NK-92 (cell line): ENCODE results near the gene FADS3.

Source experiments
- DNase-seq: peaks from one replicate; lab custom pipeline; 2025; ENCODE audit not compliant: unreplicated experiment; lab: John Stamatoyannopoulos, UW

Gene FADS3

GRCh38 chr11:61881397-61881796, 9.9 kb downstream of the FADS3 start:
- DNase-seq, result no peak

- no peak for DNase-seq
Observed at GRCh38 chr11:61880454-61880853, 10.9 kb downstream of the FADS3 start.

- DNase-seq, result no peak
Observed at GRCh38 chr11:61880031-61880430, 11.3 kb downstream of the FADS3 start.

DNA sequence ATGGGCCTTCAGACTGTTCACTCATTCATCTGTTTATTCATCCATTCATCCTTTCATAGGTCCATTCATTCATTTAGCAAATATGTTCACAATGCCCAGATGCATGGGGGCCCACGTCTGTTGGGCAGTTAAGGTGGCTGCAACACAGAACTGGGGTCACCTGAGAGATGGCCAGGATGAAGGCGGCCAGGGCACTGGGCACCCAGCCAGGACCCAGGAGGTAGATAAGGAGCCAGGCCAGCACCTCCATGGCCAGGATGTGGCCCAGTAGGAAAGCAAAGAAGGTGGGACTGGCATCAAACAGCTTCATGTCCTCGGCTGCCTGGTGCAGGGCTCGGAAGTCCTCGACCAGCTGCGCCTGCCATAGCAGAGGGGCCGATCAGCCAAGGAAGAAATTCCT, 12.2 kb downstream of the FADS3 start:
- no peak for DNase-seq

- DNase-seq, result no peak
Observed at GRCh38 chr11:61875698-61876097, 15.6 kb downstream of the FADS3 start.

DNA sequence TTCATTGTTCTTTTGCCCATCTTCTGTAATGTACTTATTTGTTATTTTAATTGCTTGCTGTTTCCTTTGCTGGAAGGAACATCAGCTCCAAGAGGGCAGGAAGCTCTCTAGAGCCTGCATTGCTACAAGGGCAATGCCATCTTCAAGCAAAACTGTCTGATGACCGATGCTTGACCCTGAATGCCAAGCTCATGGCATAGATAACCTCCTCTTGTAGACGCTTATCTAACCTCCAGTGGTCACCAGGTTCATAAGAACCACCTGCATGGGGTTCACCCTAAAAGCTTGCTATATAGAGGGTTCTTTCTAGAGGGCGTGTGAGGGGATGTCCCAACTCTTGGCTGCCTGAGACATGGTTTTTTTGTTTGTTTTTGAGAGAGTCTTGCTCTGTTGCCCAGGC, 16.5 kb downstream of the FADS3 start:
- DNase-seq, result no peak

DNA sequence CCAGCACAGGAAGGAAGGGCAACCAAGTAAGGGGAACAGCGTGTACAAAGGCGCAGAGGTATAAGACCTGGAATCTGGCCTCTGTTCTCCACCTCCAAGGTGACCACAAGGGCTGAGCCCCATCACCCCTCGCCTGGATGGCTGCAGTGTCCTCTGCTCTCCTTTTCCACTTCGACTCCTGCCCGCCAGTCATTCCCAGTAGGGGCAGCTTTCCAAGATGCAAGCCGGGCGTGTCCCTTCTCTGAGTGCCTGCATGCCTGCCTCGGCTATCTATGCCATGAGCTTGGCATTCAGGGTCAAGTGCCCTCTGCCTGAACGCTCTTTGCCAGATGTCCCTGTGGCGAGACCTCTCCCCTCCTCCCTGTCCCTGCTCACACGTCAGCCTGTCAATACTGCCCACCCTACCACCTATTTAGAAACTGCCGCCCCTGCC, 17.0 kb downstream of the FADS3 start:
- no peak for DNase-seq

DNA sequence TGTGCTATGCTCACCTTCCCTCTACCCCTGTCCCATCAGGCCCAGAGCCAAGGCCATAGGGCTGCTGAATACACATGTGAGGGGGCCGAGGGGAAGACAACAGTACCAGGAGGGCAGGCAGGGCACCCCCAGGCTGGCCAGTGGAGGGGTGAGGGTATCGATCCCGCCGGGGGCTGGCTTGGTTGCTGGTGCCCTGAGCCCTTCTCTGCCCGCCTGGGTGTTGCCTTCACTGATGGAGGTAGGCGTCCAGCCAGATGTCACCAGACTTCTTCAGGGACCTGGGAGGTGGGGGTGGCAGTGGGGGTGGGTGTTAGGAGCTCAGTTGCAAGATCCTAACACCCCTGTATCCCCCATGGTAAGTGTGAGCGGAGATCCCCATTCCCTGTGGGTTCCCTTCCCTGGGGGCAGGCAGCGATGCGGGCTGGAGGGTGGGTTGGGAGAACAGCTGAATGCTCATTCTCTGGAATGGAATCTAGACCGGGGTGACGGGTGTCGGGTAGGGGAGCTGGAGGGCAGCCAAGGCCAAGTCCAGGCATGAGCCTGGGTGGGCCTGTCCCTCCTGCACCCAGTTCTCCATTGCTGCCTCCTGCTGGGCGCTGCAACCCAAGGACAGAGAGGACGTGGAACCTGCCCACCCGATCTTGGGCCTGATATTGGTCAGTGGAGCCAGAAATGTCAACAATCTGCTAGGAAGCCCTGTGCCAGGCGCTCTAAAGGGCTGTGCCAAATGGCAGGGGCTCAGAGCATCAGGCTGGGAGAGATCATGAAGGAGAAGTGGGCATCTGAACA, 17.6 kb downstream of the FADS3 start:
- DNase-seq, result no peak

GRCh38 chr11:61872935-61873565, 18.3 kb downstream of the FADS3 start:
- DNase-seq, result no peak

DNA sequence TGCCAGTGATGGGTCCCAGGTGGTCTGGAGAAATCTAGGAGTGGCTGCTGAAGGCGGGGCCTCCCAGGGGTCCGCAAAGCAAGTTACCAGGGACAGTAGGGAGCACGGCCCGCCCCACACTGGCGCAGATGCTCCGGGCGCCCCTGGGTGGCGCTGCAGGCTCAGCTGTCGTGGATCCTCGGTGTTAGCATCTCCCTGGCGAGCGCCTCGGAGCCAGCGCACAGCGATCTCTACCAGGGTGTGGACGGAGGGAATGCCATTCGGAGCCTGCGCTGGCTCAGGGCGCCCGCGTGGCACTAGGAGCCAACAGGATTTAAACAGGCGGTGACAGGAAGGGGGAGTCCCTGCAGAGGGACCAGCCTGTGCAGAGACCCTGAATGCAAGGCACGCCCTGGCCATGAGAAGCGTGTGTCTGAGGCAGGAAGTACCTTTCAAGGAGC, 20.2 kb downstream of the FADS3 start:
- no peak for DNase-seq

- no peak for DNase-seq
Observed at GRCh38 chr11:61870541-61871031, 20.8 kb downstream of the FADS3 start.

- no peak for DNase-seq
Observed at GRCh38 chr11:61869708-61870451, 21.5 kb downstream of the FADS3 start.

DNA sequence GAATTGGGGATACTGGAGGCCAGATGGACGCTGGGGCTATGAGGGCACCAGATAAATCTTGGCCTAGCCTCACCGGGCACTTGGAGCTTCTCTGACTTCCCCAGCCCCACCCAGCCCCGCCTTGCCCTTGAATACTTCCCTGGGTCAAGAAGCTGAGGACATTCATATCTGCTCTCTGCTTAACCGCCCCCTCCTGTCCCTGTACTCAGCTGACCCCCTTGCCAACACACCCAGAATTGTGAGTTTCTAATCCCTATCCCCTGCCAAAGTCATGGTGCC, 22.0 kb downstream of the FADS3 start:
- no peak for DNase-seq

- no peak for DNase-seq
Observed at GRCh38 chr11:61868571-61869428, 22.5 kb downstream of the FADS3 start.

- no peak for DNase-seq
Observed at GRCh38 chr11:61866958-61867343, 24.4 kb downstream of the FADS3 start.

GRCh38 chr11:61866231-61866957, 25.0 kb downstream of the FADS3 start:
- DNase-seq, result no peak

GRCh38 chr11:61864814-61865775, 26.2 kb downstream of the FADS3 start:
- no peak for DNase-seq

DNA sequence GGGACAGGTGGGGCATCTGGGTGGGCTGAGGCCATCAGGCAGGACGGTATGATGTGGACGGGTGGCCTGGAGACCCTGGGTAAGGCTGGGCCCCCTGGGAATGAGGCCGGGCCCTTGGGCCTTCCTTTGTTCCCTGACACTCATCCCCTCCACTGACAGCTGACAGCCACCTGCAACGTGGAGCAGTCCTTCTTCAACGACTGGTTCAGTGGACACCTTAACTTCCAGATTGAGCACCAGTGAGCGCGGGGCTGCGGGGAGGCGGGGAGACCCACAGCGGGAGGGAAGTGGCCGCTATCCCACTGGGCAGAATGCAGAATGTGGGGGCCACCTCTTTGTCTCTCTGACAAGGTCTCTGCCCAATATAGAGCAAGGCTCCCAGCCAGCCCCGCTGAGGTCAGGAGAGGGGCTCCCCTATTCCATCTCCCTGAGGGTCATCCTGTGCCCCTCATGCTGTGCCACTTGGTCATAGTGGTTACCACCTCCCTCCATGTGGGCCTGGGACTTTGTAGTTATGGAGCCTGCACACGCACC, 27.7 kb downstream of the FADS3 start:
- DNase-seq, result no peak
